Measurements from ENCODE around the gene SAMD4A.

Gene SAMD4A

DNA sequence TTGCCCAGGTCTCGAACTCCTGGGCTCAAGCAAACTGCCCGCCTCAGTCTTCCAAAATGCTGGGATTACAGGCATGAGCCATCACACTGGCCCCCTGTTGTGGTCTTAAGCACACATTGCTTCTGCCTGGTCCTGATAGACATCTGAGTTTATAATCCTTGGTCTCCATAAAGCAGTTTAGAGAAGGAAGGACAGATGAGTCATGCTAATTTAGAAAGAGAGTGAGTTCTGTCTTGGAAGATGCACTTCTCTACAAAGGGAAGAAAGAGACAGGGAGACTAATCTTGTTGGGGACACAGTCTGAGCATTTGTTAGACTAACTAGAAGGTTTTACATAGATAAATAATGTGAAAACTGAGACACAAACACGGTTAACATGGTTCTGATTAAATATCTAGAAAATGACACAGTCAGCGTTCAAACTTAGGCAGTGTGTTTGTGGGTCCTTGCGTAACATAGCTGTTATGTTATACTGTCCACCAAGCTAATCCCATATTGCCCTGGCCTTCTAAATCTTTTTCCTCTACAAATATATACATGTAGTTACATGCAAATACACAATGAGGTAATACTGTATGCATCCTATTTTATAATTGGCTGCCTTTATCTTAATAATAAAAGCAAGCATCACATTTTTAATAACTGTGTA is 31.0 kb downstream of the SAMD4A start:
- no peak for TF ChIP-seq TEAD4 (IDR thresholded peaks at IDR 0.05)
- TF ChIP-seq, protein P1, sequence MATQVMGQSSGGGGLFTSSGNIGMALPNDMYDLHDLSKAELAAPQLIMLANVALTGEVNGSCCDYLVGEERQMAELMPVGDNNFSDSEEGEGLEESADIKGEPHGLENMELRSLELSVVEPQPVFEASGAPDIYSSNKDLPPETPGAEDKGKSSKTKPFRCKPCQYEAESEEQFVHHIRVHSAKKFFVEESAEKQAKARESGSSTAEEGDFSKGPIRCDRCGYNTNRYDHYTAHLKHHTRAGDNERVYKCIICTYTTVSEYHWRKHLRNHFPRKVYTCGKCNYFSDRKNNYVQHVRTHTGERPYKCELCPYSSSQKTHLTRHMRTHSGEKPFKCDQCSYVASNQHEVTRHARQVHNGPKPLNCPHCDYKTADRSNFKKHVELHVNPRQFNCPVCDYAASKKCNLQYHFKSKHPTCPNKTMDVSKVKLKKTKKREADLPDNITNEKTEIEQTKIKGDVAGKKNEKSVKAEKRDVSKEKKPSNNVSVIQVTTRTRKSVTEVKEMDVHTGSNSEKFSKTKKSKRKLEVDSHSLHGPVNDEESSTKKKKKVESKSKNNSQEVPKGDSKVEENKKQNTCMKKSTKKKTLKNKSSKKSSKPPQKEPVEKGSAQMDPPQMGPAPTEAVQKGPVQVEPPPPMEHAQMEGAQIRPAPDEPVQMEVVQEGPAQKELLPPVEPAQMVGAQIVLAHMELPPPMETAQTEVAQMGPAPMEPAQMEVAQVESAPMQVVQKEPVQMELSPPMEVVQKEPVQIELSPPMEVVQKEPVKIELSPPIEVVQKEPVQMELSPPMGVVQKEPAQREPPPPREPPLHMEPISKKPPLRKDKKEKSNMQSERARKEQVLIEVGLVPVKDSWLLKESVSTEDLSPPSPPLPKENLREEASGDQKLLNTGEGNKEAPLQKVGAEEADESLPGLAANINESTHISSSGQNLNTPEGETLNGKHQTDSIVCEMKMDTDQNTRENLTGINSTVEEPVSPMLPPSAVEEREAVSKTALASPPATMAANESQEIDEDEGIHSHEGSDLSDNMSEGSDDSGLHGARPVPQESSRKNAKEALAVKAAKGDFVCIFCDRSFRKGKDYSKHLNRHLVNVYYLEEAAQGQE (IDR thresholded peaks at IDR 0.05; ENCODE audit: low read depth) = no peak
- TF ChIP-seq TAF1 (IDR thresholded peaks at IDR 0.05; ENCODE audit: low read depth) = no peak
- TF ChIP-seq RAD21 (IDR thresholded peaks at IDR 0.05; ENCODE audit: low read depth) = no peak
- TF ChIP-seq ZBTB7A (IDR thresholded peaks at IDR 0.05; ENCODE audit: low read depth) = no peak
- TF ChIP-seq EGR1 (IDR thresholded peaks at IDR 0.05) = no peak
- no peak for TF ChIP-seq CEBPB (IDR thresholded peaks at IDR 0.05)
- TF ChIP-seq CREB1 (IDR thresholded peaks at IDR 0.05; ENCODE audit: low read depth) = no peak
- TF ChIP-seq YY1 (IDR thresholded peaks at IDR 0.05; ENCODE audit: low read depth) = no peak
- TF ChIP-seq, protein P2, sequence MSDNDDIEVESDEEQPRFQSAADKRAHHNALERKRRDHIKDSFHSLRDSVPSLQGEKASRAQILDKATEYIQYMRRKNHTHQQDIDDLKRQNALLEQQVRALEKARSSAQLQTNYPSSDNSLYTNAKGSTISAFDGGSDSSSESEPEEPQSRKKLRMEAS (IDR thresholded peaks at IDR 0.05) = no peak
- TF ChIP-seq TCF12 (IDR thresholded peaks at IDR 0.05; ENCODE audit: low read depth) = no peak
- TF ChIP-seq, protein P3, sequence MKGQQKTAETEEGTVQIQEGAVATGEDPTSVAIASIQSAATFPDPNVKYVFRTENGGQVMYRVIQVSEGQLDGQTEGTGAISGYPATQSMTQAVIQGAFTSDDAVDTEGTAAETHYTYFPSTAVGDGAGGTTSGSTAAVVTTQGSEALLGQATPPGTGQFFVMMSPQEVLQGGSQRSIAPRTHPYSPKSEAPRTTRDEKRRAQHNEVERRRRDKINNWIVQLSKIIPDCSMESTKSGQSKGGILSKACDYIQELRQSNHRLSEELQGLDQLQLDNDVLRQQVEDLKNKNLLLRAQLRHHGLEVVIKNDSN (IDR thresholded peaks at IDR 0.05) = no peak
- no peak for TF ChIP-seq NFIC (IDR thresholded peaks at IDR 0.05)
- TF ChIP-seq EP300 (IDR thresholded peaks at IDR 0.05; ENCODE audit: borderline replicate concordance) = no peak
- no peak for TF ChIP-seq FOXM1 (IDR thresholded peaks at IDR 0.05; ENCODE audit: borderline replicate concordance, low read depth)

DNA sequence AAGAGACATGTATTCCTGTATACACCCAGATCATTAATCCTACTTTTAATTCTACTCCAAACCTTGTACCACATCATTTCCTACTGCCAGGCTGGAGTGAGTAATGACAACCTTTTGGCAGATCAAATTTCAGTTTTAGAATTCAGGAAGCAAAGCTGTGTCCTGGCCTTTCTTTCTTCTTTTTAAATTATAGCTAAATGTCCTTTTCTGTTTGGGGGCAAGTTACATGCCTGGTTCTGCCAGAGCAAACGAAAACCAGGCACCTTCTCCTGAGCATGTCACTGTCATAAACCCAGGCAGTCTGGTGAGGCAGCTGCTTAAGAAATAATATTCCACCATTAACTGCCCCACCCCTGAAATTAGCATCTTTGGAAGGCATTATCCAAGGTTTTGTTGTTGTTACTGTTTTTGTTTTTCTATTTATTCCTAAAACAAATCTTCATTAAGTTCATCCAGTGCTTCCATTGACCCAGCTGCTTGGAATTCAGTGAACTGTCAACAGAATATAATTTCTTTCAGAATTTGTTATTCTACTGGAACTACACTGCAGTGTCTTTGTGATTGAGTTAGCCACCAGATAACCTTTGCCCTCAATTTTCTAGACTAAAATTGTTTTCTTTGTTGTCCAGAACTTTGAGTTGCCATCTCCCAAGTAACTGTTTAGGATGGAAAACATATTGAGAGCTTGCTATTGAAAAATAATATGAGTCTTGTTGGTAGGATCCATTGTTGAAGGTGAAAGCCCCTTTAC is 33.2 kb downstream of the SAMD4A start:
- TF ChIP-seq, protein P3 (IDR thresholded peaks at IDR 0.05) = no peak
- no peak for TF ChIP-seq RAD21 (IDR thresholded peaks at IDR 0.05; ENCODE audit: low read depth)
- TF ChIP-seq EP300 (IDR thresholded peaks at IDR 0.05; ENCODE audit: borderline replicate concordance) = no peak
- TF ChIP-seq NFIC (IDR thresholded peaks at IDR 0.05) = no peak
- TF ChIP-seq EGR1 (IDR thresholded peaks at IDR 0.05) = no peak
- no peak for TF ChIP-seq ZBTB7A (IDR thresholded peaks at IDR 0.05; ENCODE audit: low read depth)
- TF ChIP-seq CREB1 (IDR thresholded peaks at IDR 0.05; ENCODE audit: low read depth) = no peak
- no peak for TF ChIP-seq YY1 (IDR thresholded peaks at IDR 0.05; ENCODE audit: low read depth)
- TF ChIP-seq, protein P1 (IDR thresholded peaks at IDR 0.05; ENCODE audit: low read depth) = no peak
- TF ChIP-seq, protein P2 (IDR thresholded peaks at IDR 0.05) = no peak
- no peak for TF ChIP-seq CEBPB (IDR thresholded peaks at IDR 0.05)
- no peak for TF ChIP-seq FOXM1 (IDR thresholded peaks at IDR 0.05; ENCODE audit: borderline replicate concordance, low read depth)
- TF ChIP-seq TAF1 (IDR thresholded peaks at IDR 0.05; ENCODE audit: low read depth) = no peak
- no peak for TF ChIP-seq TEAD4 (IDR thresholded peaks at IDR 0.05)

DNA sequence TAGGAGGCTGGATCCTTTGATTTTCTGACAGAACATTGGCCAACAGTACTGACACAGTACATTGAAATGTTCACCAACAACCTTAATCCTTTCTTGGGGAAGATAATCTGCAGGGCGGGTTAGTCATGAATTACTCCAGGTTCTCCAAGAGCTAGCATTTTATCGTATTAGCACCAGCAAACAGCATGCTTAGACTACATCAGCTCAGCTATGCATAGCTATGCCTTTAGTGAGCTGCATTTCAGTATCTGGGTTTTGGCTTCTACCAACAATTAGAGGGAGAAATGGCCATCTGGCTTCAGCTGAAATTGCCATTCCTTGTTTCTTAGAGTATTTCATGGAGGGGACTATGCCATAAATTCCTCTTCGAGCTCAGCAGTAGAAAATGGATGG is 33.8 kb downstream of the SAMD4A start:
- TF ChIP-seq RAD21 (IDR thresholded peaks at IDR 0.05; ENCODE audit: low read depth) (no peak), TEAD4 (IDR thresholded peaks at IDR 0.05) (no peak), FOXM1 (IDR thresholded peaks at IDR 0.05; ENCODE audit: borderline replicate concordance, low read depth) (no peak), ZBTB7A (IDR thresholded peaks at IDR 0.05; ENCODE audit: low read depth) (no peak), TAF1 (IDR thresholded peaks at IDR 0.05; ENCODE audit: low read depth) (no peak), YY1 (IDR thresholded peaks at IDR 0.05; ENCODE audit: low read depth) (no peak), EGR1 (IDR thresholded peaks at IDR 0.05) (no peak), TCF12 (IDR thresholded peaks at IDR 0.05; ENCODE audit: low read depth) (no peak), NFIC (IDR thresholded peaks at IDR 0.05) (no peak), CREB1 (IDR thresholded peaks at IDR 0.05; ENCODE audit: low read depth) (no peak), EP300 (IDR thresholded peaks at IDR 0.05; ENCODE audit: borderline replicate concordance) (no peak), CEBPB (IDR thresholded peaks at IDR 0.05) (no peak)
- TF ChIP-seq, protein P1 (IDR thresholded peaks at IDR 0.05; ENCODE audit: low read depth) = no peak
- TF ChIP-seq, protein P3 (IDR thresholded peaks at IDR 0.05) = no peak
- TF ChIP-seq, protein P2 (IDR thresholded peaks at IDR 0.05) = no peak

Measured in Ishikawa (cell line).